AG20443 (cell line): ENCODE results near the gene MYH9.

Experiments
- DNase-seq: peaks from one replicate; pipeline ENCODE4 v3.0.0; 2012; ENCODE audit warnings: low spot score, mixed read lengths

Gene MYH9

DNA sequence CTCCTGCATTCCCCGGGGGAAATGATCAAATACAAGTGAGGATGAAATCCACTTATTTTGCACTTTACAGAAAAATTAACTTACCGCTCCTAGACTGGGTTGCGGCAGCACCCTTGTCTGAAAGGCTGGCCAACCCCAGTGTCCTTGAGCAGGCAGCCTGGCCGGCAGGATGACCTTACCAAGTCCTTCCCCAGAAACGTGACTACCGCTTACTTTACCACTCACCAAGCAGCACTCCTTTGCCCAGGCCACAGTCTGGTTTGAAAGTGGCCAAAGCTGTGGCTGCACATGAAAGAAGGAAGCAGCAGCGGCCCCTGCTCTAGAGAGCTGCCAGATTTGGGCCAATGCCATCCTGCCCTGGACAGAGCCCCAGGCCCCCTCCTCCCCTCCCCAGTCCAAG lies 20.3 kb downstream of the MYH9 start:
- DNase-seq = no peak

DNA sequence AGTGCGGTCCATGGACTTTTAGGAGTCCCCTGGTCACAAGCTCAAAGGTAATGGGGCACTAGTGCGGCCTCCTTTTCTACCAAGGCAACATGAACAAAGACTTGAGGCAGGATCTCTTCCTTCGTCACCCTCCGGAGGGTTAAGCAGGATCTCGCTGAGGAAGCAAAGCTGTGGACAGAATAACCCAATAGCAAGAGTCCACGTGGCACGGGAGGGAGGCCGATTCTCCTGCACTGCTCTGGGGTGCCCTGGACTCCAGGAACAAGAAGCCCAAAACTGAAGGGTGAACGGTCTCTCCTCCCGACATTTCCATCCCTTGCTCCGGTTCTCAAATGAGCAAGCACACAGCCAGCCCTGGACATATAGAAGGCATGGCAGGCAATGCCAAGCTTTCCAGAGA lies 20.7 kb downstream of the MYH9 start:
- DNase-seq = no peak

DNA sequence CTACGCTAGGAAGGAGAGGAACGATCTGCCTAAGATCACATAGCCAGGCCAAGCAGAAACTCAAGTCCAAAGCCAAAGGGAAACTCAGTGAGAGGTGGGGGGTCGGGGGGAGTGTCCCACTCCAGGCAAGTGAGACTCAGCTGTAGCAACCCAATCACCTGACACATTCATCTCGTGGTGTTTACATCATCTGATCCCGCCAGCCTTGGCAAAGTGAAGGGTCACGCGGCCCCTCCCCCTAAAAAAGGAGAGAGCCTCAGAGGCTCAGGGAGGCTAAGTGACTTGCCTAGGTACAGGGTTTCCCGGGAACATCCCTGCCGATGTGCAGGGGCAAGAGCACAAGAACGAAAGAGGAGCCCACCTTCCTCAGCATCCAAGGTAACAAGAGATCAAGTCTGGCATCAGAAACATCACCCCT lies 21.5 kb downstream of the MYH9 start:
- DNase-seq = no peak

DNA sequence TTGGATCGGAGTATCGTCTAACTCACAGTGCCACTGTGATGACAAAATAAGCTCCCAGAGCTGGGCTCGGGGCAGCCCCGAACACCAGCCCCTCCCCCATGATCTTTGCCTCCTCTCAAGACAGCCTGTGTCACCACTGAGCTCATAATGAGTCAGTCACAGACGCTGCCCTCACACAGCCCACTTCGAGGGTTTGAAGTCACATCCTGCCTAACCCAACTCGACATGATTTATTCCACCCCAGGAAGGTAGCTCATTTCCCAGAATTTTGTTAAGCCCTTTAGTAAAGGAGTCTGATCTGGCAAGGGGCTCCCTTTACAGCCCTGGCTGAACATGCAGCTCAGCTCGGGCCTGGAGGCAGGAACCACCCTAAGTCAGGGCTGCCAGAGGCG lies 22.8 kb downstream of the MYH9 start:
- DNase-seq = peak; percentile 82

DNA sequence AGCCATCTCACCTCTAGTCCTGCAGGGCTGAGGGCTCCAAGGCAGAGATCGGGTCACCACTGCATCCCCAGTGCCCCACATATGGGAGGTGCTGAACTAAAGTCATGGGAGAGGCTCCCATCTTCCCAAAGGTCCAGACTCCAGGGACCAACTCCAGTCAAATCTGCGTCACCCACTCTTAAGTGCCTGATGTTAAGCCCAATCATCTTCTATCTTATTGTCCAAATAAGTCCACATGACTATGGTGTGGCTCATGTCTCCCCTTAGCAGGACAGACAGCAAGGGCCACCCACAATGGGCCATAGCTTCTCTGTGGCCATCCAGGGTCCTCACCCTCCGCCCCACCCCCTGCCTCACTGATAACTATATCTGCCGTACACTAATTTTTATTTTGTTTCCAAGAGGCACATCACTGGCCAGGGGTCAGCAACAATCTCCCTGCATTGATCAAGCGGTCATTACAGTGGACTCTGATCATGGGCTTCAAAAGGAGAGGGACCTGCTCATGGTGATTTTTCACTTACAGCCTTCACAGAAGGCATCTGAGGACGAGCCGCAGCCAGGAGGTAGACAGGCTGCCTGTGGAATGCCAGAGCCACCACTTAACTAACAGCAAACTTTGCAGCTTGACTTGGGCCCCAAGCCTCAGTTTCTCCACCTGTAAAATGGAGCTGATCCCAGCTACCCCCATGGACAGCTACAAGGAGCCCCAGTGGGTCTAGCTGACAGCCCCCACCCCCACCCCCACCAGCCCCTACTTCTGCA lies 23.3 kb downstream of the MYH9 start:
- DNase-seq = no peak

DNA sequence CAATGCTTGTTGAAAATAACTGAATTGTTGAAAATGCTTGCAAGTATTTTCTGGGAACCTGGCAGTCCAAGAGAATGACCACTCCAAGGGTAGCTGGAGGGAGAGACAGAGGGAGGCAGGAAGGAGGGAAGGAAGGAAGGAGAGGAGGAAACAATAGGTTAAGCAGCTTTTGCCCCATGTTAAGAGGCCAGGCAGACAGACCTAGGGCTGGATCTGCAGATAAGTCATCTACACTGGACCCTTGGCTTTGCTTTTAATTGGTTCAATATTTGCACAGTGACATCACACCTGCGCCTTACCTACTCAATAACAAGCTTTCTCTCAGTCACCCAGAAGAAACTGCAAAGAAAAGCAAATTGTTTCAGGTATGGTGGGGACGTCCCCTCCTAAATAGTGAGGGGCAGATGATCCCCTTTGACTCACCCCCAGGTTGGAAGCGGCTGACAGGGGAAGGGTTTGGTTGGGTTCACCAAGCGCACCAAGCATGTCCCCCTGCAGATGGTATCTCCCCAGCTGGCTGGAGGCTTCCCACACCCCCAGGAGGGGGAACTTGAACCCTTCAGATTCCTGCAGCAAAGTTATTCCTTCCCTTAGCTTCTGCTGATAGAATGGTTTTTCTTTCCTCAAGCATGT lies 24.3 kb downstream of the MYH9 start:
- no peak for DNase-seq

DNA sequence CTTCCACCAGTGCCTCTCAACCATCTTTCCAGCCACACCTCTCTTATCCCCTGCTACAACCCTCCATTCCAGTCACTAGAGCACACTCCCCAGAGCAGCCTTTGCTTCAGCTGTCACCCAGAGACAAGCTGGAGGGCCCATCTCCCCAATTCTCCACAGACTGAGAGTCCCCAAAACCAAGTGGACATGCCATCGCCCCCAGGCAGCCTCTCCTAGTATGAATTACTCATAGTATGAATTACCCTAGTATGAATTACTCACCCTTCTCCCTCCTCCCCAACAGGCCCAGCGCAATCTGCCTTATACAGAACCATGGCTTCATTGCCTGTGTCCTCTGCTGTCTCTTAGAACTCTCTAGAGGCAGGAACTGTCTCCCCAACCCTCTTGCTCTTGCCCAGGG lies 24.8 kb downstream of the MYH9 start:
- DNase-seq = peak; percentile 42

DNA sequence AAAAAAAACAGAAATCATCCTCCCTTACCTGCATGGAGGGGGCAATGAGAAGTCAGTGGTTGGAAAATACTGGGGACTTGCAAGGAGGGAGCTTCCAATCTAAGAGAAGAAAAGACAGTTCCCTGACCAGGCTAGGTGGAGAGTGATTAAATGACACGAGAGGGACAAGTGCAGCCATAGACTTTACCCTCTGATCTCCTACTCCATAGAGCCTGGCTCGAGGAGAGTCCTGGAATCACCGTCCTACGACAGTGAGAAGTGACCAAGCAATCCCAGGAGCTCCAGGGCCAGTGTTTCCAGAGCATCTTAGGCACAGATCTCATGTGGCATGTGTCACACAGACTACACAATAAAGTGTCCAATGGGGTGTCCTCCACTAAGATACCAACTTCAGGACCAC lies 25.7 kb downstream of the MYH9 start:
- no peak for DNase-seq

DNA sequence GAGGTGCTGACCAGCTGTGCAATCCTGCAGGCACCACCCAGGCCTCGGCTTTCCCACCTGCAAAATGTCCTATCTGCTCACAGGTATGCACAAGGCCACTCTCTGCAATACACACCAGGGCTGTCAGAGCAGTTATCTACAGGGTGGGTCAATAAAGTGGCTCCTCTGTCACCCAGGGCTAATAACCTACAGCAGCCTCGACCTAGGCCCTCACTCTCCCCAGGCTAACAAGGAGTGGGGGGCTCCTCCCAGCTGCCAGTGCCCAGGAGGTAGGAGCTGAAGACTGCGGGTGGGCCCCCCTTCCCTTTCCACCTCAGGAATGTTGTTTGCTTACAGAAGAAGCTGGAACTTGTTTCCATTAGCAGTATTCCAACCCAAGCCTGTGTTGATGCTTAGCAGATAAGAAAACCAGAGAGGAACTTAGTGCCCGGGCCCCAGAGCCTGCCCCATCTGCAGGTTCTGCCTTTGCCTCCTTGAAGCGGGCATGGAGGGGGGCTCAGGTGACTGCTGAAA lies 26.8 kb downstream of the MYH9 start:
- DNase-seq = peak; percentile 28

DNA sequence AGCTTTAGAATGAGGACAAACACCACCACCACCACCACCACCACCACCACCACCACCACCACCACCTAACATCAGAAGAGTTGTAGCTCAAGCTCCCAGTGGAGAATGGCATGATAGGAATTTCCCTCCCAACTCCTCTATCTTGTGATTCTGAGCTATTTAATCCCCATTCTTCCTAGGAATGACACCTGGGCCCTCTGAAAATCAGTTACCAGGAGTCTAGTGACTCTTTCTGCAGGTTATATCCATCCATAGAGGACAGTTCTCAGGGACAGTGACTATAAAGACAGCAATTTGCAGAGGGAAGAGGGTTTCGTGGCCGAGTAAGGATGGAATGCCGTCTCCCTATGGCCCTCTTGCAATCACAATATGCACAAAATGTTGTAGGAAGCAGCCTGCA lies 27.8 kb downstream of the MYH9 start:
- DNase-seq = no peak

DNA sequence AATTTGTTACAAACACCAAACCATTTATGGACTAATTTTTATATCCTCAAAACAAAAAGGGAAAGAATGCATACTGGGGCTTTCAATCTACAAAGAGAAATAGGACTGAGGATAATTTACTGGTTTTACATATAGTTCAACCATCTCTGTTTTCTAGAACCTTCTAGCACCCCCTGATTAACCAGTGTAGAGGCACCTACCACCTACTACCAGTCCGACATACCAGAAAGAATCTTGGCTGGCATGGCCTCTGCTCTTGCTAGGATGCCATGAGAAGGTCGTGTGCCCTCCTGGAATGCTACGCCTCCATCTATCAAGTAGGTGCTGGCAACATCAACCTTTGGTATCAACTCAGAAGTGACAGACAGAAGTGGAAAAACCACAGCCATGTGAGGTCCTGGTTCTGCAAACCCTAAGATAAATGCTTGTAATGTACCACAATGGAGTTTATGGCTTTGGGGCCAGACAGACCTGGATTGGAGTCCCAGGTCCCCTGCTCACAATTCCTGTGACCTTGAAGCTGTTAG lies 28.2 kb downstream of the MYH9 start:
- no peak for DNase-seq

DNA sequence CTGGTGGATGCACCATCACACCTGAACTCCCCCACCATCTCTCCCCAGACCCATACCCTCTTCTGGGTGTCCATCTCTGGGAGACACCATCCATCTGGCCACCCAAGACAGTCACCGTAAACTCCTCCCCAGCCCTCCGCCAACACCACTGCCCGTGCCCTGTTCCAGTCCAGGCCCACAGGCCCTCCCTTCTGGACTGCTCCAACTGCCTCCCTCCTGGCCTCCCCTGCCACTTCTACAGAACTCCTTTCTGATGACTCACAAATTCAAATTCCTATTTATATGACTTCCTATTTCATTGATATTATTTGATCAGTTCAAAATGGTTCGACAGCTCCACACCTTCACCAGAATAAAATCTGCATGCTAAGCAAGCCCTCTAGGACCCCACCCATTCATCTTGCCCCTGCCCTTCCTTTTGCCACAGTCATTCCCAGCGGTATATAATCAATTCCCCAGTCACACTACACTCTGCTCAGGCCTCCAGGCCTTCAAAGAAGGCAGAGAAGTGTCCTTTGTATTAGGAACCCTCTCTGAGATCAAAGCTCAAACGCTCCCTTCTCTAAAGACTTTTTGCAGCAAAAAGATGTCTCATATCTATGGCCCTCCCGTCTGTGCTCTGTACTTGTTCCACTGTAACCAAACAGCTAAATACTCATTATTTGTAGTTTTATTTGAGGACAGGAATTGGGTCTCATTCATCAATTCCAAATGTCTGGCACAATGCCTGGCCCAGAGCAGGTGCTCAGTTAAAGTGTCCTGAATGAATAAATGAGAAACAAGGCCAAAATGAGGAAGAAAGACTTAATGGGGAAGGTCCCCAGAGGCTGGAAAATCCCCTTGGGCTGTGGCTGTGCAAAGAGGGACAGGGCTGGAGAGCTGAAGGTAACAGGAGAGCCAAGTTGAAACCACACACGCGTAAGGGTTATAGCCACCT lies 29.0 kb downstream of the MYH9 start:
- DNase-seq = peak; percentile 45

DNA sequence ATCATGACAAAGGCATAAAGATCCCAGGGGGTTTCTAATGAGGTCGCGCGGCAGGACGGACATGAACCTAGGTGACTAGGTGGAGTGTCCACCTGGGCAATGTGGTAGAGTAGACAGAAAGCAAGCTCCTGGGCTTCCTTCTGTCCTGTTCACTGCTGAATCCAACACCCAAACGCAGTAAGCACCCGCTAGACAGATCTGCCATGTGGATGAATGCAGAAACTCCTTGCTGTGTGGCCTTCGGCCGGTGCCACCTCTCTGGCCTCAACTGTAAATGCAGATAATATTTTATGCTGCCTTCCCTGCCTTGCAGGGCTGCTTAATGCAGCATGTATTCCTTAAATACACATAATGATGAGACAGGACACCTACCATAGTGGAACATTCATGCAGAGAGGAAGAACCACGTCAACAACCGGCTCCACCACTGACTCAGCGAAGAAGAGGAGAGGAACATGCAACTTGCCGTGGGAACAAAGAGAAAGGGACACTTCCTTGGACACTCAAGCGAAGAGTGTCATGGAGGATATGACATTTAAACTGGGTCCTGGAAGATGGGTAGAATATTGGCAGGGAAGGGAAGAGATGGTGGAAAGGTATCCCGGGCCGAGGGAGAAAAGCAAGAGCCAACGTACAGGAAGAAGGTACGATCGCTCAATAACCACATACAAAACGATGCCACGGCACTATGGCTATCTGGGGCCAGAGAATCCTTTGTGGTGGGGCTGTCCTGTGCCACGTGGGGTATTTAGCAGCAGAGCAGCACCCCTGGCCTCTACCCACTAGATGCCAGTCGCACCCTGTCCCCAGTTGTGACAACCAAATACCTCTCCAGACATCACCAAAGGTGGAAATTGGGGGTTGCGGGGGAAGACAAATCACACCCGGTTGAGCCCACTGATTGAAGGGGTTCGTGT lies 30.8 kb downstream of the MYH9 start:
- DNase-seq = no peak

DNA sequence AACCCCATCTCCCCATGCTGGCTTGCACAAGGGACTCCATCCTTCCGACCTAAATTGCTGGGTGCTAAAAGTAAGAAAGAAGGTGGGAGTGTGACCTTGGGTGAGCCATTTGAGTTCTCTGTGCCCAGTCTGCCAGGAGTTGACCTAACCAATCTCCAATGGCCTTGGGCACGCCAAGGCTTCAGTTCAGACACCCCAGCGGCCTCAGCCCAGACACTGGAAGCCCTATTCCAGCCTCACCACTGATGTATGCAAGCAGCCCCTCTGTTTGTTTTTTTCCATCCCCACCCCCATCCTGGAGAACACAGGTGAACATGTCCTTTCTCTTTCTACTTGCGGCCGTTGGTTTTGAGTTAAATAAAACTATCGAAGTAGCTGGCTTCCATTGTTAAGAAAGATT lies 31.9 kb downstream of the MYH9 start:
- no peak for DNase-seq

DNA sequence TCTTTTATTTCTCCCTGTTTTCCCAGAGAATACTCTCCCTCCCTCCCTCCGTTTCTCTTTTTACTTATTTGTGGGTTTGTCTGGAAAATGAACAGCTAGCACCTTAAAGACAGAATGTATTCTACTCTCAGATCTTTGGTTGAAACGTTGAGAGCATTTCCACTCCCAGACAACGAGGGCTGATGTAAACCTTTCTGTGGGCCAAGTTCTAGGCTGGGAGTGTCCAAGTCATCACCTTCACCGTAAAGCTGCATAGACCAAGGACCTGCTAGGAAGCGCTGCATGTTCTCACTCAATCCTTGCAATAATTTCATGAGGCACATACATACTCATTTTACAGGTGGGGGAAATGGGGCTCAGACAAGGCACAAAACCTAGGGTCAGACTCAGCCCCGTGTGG lies 32.4 kb downstream of the MYH9 start:
- no peak for DNase-seq

DNA sequence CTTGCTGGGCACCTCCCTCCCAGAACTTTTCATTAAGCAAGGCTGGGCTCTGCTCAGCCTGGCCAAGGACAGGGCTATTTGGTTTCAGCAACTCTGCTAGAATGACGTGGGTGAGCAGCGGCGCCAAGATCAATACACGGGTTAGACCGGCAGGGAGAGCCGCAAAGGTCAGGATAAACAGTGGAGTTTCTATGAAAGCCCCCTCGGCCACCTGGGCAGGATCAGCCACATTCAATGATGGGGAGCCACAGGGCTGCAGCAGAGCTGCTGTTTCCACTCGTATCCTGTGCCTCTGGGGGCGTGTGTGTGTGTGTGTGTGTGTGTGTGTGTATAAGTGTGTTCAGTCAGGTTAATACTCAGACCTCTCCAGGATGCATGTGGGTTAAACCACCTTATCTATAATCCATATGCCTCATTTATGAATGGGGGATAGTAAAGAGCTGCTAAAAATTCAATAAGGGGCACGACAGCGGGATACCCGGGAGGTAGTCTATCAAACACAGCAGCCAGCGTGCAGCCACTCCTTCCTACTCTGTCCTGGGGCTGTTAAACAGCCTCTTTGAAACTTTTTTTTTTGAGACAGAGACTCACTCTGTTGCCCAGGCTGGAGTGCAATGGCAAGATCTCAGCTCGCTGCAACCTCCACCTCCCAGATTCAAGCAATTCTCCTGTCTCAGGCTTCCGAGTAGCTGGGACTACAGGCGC lies 34.8 kb downstream of the MYH9 start:
- DNase-seq = no peak

DNA sequence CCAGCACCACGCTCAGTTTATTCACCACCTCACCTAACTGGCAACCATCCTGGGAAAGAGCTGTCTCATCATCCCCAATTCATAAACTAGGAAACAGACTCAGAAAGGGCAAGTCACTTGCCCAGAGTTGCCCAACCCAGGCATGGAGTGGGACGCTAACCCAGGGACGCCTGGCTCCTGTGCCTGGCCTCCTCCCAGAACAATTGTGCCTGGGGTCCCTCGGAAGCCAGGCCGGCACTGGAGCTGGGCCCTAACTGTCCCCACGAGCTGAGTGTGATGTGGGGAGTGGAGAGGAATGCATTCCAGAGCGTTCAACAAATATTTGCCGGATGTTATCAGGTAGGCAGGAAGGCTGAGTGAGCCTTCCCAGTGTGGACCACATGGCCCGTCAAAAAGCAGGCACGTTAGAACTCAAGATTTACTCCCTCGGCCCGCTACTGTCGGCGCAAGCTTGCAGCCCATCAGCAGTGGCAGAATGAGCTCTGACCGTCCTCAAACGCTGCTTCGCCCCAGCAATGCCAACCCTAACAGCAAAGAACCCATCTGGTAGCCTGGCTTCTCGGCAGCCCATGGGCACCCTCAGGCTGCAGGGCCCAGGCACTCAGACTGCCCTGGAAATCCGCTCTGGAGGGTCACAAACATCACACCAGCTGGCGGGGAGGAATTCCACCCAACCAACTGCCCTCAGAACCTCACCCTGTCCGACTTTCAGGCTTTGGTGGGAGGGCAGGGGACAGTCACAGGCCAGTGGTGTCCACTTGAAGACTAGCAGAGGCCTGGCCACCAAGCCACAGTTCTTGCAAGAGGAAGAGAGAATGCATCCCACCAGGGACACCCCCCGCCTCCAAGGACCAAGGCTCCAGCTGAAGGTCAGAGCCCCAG lies 35.6 kb downstream of the MYH9 start:
- DNase-seq = no peak

DNA sequence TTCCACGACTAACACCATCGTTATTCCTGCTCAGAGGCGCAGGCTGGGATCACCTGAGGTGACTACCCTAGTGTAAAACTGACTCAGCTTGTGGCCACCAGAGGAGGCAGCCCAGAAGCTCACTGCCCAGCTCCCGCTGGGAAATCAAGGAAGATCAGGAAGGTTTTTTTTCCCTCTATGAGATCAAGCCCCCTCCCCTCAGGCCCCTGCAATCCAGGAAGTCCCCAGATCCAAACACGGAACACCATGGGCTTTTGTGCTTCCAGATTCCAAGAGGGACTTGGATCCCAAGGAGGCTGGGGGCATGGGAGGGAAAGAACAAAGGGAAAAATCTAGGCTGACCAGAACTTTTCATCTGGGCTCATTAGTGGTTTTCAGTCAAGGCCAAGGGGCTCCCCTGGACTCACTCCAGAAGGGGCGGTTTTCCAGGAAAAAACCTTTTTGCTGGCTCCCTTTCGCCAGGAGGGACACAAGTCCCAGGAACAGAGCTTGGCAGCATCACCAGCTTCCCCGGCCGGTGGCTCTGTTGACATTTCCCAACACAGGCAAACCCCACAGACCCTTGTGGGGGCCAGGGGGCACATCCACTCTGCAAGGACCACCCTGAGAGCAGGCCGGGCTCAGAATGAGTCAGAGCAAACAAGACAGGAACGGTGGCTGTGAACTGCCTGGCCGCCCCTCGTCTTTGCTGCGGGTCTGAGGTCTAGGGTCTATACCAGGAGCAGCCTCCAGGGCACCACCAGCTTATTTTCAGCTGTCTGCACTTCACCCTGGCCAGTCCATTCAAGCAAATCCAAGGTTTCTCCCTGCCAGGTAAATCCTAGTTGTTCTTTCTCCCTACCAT lies 36.8 kb downstream of the MYH9 start:
- DNase-seq = peak; percentile 41

DNA sequence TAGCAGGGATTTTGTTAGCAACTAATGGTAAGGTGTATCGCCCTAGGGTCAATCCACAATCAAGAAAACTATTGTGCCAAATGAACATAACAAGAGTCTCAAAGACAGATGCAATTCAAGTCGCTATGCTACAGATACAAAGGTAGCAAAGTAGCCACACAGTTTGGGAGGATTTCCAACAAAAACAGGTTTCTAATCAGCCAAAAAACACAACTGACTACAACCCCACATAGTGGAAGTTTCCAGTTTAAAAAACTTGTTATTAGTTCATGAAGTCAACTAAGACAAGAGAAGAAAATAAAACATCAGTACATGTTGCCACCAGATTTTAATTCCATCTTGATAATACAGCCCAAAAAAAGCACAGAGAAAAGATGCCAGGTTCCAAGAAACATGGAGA lies 38.0 kb downstream of the MYH9 start:
- no peak for DNase-seq
